ENCODE data around the gene MMEL1.
"Not testable (repeated sequence)": the region's sequence is repeated elsewhere in the genome, so short reads cannot be mapped to it uniquely, and the experiment has no call there.

MMEL1 gene

GRCh38 chr1:2556277-2556677 lies 76.5 kb downstream of the MMEL1 start, which contains the start of gene TNFRSF14:
Gene TNFRSF14 (plus strand): TSS chr1:2556371. CDS start chr1:2556665, 294 bp downstream.
- peak; percentile 58 for DNase-seq

GRCh38 chr1:2555634-2556276 lies 77.1 kb downstream of the MMEL1 start:
- DNase-seq, result peak; percentile 54

GRCh38 chr1:2554621-2555387 lies 78.0 kb downstream of the MMEL1 start:
- peak; percentile 63 for DNase-seq

GRCh38 chr1:2553871-2554620 lies 78.8 kb downstream of the MMEL1 start:
- no peak for DNase-seq

- not testable (repeated sequence) for DNase-seq
Measured at GRCh38 chr1:2553076-2553475, 79.7 kb downstream of the MMEL1 start.

GRCh38 chr1:2552189-2552588 lies 80.6 kb downstream of the MMEL1 start:
- no peak for DNase-seq

GRCh38 chr1:2551544-2551943 lies 81.3 kb downstream of the MMEL1 start:
- DNase-seq, result not testable (repeated sequence)

GRCh38 chr1:2550309-2550861 lies 82.4 kb downstream of the MMEL1 start:
- not testable (repeated sequence) for DNase-seq

- DNase-seq, result not testable (repeated sequence)
Measured at GRCh38 chr1:2549367-2550029, 83.3 kb downstream of the MMEL1 start.

GRCh38 chr1:2548068-2548589 lies 84.7 kb downstream of the MMEL1 start:
- peak; percentile 60 for DNase-seq

GRCh38 chr1:2547210-2548067 lies 85.4 kb downstream of the MMEL1 start:
- DNase-seq, result no peak

- peak; percentile 75 for DNase-seq
Measured at GRCh38 chr1:2546515-2547209, 86.2 kb downstream of the MMEL1 start.

- peak; percentile 86 for DNase-seq
Measured at GRCh38 chr1:2545754-2546514, 86.9 kb downstream of the MMEL1 start.

GRCh38 chr1:2544875-2545640 lies 87.8 kb downstream of the MMEL1 start:
- DNase-seq, result no peak

- no peak for DNase-seq
Measured at GRCh38 chr1:2544093-2544874, 88.5 kb downstream of the MMEL1 start.

- DNase-seq, result peak; percentile 48
Measured at GRCh38 chr1:2543543-2544092, 89.2 kb downstream of the MMEL1 start.

GRCh38 chr1:2542246-2542915 lies 90.4 kb downstream of the MMEL1 start:
- no peak for DNase-seq

All from effector CD8-positive, alpha-beta T cell (primary cell).